ENCODE results near the gene OSGIN1.
"Not testable (repeated sequence)": the region's sequence is repeated elsewhere in the genome, so short reads cannot be mapped to it uniquely, and the experiment has no call there.

OSGIN1 gene

DNA sequence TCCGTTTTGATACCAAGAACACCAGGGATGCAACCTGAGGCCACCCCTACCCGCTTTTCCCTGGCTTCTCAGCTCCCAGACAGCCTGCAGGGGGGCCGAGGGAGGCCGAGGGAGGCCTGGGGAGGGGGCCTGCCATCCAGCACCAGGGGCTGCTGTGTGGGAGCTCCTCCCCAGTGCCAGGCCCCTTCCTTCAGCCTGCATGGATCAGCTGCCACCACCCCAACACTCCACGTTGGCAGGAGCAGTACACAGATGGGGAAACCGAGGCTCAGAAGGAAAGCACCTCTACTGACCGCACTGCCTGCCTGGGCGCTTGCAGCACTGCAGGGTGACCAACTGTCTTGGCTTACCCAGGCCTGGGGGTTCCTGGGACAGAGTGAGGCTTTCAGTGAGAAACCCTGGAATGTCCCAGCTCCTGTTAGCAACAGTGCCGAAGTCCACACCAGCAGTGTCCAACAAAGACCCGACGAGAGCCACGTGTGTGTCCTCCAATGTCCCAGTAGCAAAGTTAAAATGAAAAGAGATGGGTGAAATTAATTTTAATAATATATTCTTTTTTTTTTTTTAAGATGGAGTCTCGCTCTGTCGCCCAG, 5.3 kb upstream of the OSGIN1 start:
- TF ChIP-seq, protein P1, sequence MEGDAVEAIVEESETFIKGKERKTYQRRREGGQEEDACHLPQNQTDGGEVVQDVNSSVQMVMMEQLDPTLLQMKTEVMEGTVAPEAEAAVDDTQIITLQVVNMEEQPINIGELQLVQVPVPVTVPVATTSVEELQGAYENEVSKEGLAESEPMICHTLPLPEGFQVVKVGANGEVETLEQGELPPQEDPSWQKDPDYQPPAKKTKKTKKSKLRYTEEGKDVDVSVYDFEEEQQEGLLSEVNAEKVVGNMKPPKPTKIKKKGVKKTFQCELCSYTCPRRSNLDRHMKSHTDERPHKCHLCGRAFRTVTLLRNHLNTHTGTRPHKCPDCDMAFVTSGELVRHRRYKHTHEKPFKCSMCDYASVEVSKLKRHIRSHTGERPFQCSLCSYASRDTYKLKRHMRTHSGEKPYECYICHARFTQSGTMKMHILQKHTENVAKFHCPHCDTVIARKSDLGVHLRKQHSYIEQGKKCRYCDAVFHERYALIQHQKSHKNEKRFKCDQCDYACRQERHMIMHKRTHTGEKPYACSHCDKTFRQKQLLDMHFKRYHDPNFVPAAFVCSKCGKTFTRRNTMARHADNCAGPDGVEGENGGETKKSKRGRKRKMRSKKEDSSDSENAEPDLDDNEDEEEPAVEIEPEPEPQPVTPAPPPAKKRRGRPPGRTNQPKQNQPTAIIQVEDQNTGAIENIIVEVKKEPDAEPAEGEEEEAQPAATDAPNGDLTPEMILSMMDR (IDR thresholded peaks at IDR 0.05; ENCODE audit: low read depth, low read length) = no peak
- Histone ChIP-seq H3K4me3 (ENCODE audit: low read depth, low read length) (no peak overlapping the region), H3K4me1 (no peaks in the 10 kb centered on the region), H3K9me3 (no peaks in the 10 kb centered on the region), H3K27me3 (no peaks in the 10 kb centered on the region), H3K36me3 (no peaks in the 10 kb centered on the region)
- DNase-seq = no peak

DNA sequence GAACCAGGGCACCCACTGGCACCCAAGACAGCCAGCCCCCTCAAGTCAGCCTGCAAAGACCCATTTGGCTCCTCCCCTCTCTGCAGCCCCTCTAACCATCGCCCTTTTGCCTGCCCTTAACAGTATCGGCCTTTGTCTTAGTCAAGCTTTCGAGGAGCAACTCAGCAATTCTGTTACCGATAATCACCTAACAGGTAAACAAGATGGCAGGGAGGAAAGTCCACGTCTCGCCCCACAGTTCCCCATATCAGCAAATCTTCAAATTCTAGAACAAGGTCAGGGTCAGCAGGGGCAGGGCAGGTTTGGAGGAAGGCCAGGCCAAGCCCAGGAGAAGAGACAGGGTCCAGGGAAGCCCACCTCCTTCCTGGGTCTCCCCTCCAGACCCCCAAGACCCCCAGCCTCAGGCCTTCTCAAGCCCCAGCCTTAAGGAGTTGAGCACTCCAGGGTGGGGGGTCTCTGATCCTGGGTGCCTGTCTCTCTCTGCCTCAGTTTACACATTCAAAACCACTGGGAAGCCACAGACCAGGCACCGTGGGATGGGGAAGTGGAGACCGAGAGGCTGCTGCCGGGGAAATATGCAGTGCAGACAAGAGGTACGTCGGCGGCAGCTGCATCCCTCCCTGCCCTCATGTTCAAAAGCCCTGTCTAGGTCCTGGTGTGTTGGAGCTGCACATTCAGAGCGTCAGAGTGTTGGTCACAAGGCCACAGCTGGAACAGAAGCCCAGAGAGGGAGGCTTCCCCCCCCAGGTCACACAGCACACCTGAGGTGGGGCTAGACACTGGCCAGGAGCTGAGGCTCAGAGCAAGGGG, 3.9 kb upstream of the OSGIN1 start:
- TF ChIP-seq, protein P1 (IDR thresholded peaks at IDR 0.05; ENCODE audit: low read depth, low read length) = no peak
- Histone ChIP-seq H3K4me3 (ENCODE audit: low read depth, low read length) (no peak overlapping the region), H3K9me3 (no peaks in the 10 kb centered on the region), H3K36me3 (no peaks in the 10 kb centered on the region), H3K27me3 (no peaks in the 10 kb centered on the region), H3K4me1 (no peaks in the 10 kb centered on the region)
- no peak for DNase-seq

DNA sequence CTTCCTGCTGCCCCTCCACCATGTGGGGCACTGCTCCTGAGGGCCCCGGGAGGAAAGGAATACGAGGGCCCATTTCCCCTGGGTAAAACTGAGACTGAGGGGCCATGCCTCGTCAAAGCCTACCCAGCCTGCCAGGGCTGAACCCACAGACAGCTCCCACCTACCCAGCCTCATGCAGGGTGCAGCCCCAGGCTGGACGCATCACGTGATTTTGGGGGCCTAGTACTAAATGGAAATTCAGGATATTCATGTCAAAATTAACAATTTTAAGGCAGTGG, 3.4 kb upstream of the OSGIN1 start:
- Histone ChIP-seq H3K36me3 (no peaks in the 10 kb centered on the region), H3K4me1 (no peaks in the 10 kb centered on the region), H3K9me3 (no peaks in the 10 kb centered on the region), H3K27me3 (peaks cover 5% of the 10 kb centered on the region), H3K4me3 (ENCODE audit: low read depth, low read length) (no peak overlapping the region)
- TF ChIP-seq, protein P1 (IDR thresholded peaks at IDR 0.05; ENCODE audit: low read depth, low read length) = no peak
- no peak for DNase-seq

DNA sequence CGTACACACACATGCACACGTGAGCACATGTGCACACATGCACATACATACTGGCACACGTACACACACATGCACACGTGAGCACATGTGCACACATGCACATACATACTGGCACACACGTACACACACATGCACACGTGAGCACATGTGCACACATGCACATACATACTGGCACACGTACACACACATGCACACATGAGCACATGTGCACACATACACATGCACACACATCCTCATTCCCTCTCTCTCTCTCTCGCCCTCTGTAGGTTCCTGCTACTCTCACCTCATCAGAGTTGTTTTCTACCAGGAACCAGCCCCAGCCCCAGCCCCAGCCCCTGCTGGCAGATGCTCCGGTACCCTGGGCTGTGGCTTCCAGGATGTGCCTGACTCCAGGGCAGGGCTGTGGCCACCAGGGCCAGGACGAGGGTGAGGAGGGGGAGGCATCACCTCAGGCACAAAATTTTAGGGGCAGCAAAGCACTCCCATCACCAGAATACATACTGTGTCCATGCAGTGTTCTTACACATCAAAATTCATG, 2.1 kb upstream of the OSGIN1 start:
- peaks cover 12% of the 10 kb centered on the region for H3K27me3 ChIP-seq
- not testable (repeated sequence) for H3K4me1 ChIP-seq; H3K4me3 ChIP-seq (ENCODE audit: low read depth, low read length); H3K9me3 ChIP-seq; DNase-seq; H3K36me3 ChIP-seq

DNA sequence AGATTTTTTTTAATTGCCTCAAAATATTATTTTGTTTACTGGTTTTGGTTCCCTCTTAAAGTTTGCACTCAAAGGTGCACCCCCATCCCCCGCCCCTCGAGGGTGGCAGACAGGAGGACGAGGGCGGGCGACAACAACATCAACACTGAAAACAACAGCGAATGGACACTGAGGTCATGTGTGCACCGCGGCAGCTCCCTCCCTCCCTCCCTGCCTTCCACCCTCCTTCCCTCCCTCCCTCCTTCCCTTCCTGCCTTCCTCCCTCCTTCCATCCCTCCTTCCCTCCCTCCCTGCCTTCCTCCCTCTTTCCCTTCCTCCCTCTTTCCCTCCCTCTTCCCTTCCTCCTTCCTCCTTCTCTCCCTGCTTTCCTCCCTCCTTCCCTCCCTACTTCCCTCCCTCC, 1.5 kb upstream of the OSGIN1 start:
- Histone ChIP-seq H3K4me1 (no peaks in the 10 kb centered on the region), H3K4me3 (ENCODE audit: low read depth, low read length) (no peak overlapping the region), H3K36me3 (no peaks in the 10 kb centered on the region), H3K9me3 (no peaks in the 10 kb centered on the region), H3K27me3 (peaks cover 12% of the 10 kb centered on the region)
- no peak for DNase-seq
- TF ChIP-seq, protein P1 (IDR thresholded peaks at IDR 0.05; ENCODE audit: low read depth, low read length) = no peak

DNA sequence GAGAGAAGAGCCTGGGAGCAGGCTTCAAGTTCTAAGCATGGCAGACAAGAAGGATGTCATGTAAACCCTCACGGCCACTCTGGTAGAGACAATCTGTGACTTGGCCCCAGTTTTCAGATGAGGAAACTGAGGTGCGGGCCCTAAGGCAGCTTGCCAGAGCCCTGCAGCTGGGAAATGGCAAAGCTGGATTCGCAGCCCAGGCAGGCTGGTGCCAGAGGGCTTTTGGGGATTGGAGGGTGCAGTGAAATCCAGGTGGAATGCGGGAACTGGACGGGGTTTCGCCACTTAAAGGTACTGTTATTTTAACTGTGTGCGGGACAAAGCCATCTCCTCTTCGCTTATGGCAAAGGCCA, 477 bp upstream of the OSGIN1 start:
- no peaks in the 10 kb centered on the region for H3K36me3 ChIP-seq
- DNase-seq = no peak
- H3K4me1 ChIP-seq = no peaks in the 10 kb centered on the region
- H3K9me3 ChIP-seq = no peaks in the 10 kb centered on the region
- H3K27me3 ChIP-seq = peaks cover 12% of the 10 kb centered on the region
- peak overlapping the region; percentile 62; the same call in 1 of the 2 replicates for H3K4me3 ChIP-seq (ENCODE audit: low read depth, low read length)
- TF ChIP-seq, protein P1 (IDR thresholded peaks at IDR 0.05; ENCODE audit: low read depth, low read length) = no peak

Data from BE2C (cell line).